ENCODE data around the gene GPR107. TPM values are rescaled to one million over a fixed set of nuclear protein-coding genes. Genes with fewer than 3 reads are reported as not detected.
"Not testable (repeated sequence)": the region's sequence is repeated elsewhere in the genome, so short reads cannot be mapped to it uniquely, and the experiment has no call there.

Gene GPR107
- total and polyA plus RNA-seq, 2 experiments from 2014 or later: 12.3 to 23.9 TPM

- Histone ChIP-seq H3K36me3 (no peaks in the 10 kb centered on the region), H3K9me3 (ENCODE audit: low read depth) (no peaks in the 10 kb centered on the region), H3K4me1 (ENCODE audit: low read depth) (no peaks in the 10 kb centered on the region), H3K27ac (no peak overlapping the region), H3K4me3 (no peak overlapping the region), H3K27me3 (no peaks in the 10 kb centered on the region)
- no peak for TF ChIP-seq CTCF (IDR thresholded peaks at IDR 0.05; ENCODE audit: low read depth, low read length)
- no peak for DNase-seq (ENCODE audit: low read depth in 1 of 2, low spot score in 1 of 2)
These were observed 40.4 kb upstream of the GPR107 start for GRCh38 chr9:130013326-130013725.

DNA sequence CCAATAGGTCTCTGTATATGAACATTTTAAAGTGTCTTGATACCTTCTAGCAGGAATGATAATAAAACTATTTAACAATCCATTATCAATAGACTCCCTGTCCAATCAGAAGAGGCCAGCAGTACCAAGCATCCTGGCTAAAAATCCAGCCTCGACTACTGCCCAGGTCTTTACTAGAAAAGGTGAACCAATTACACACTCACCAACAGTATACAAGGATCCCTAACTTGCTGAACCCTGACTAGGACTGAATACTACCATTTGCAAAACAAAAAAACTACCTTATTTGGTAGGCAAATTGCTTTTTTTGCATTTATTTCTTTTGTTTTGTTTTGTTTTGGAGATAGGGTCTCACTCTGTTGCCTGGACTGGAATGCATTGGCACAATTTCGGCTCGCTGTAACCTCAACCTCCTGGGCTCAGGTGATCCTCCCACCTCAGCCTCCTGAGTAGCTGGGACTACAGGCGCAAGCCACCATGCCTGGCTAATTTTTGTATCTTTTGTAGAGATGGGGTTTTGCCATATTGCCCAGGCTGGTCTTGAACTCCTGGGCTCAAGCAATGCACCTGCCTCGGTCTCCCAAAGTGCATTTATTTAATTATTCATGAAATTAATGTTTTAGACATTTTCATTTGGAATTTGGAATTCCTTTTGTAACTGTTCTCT is 38.2 kb upstream of the GPR107 start:
- Histone ChIP-seq H3K4me1 (ENCODE audit: low read depth) (no peaks in the 10 kb centered on the region), H3K27me3 (no peaks in the 10 kb centered on the region), H3K4me3 (no peak overlapping the region), H3K27ac (no peak overlapping the region), H3K36me3 (no peaks in the 10 kb centered on the region), H3K9me3 (ENCODE audit: low read depth) (no peaks in the 10 kb centered on the region)
- no peak for DNase-seq (ENCODE audit: low read depth in 1 of 2, low spot score in 1 of 2)
- no peak for TF ChIP-seq CTCF (IDR thresholded peaks at IDR 0.05; ENCODE audit: low read depth, low read length)

DNA sequence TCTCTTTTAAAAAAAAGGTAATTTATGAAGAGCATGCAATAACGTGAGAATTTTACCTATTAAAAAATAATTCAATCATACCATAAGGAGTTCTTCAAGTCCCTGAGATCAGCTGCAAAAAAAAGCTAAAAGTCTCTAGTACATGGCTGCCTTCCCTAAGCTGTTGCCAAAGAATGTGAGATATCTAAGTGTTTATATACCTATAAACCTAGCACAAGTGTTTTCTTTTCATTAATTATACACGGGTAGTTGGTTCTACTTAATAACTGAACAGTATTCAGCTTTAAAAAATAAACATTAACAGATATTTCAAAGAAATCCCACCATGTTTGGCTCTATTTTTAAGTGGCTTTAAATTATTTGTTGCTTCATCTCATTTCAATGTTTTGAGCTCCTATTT is 36.6 kb upstream of the GPR107 start:
- Histone ChIP-seq H3K9me3 (ENCODE audit: low read depth) (no peaks in the 10 kb centered on the region), H3K27me3 (no peaks in the 10 kb centered on the region), H3K4me1 (ENCODE audit: low read depth) (no peaks in the 10 kb centered on the region), H3K27ac (no peak overlapping the region), H3K4me3 (no peak overlapping the region), H3K36me3 (no peaks in the 10 kb centered on the region)
- no peak for DNase-seq (ENCODE audit: low read depth in 1 of 2, low spot score in 1 of 2)
- TF ChIP-seq CTCF (IDR thresholded peaks at IDR 0.05; ENCODE audit: low read depth, low read length): no peak

DNA sequence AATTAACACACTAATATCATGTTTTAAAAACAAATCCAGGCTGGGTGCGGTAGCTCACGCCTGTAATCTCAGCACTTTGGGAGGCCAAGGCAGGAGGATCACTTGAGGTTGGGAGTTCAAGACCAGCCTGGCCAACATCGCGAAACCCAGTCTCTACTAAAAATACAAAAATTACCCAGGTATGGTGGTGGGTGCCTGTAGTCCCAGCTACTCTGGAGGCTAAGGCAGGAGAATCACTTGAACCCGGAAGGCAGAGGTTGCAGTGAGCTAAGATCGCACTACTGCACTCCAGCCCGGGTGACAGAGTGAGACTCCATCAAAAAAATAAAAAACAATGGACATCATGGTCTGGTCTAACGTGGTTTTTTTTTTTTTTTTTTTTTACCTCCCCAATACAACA is 36.2 kb upstream of the GPR107 start:
- H3K9me3 ChIP-seq (ENCODE audit: low read depth); H3K27ac ChIP-seq; H3K27me3 ChIP-seq; H3K4me1 ChIP-seq (ENCODE audit: low read depth); H3K36me3 ChIP-seq; DNase-seq (ENCODE audit: low read depth in 1 of 2, low spot score in 1 of 2); H3K4me3 ChIP-seq: not testable (repeated sequence)

GRCh38 chr9:130018265-130018664 is 35.4 kb upstream of the GPR107 start:
- no peaks in the 10 kb centered on the region for H3K27me3 ChIP-seq
- no peak for TF ChIP-seq CTCF (IDR thresholded peaks at IDR 0.05; ENCODE audit: low read depth, low read length)
- peaks cover under 1% of the 10 kb centered on the region for H3K4me1 ChIP-seq (ENCODE audit: low read depth)
- no peaks in the 10 kb centered on the region for H3K36me3 ChIP-seq
- no peak overlapping the region for H3K27ac ChIP-seq
- no peak for DNase-seq (ENCODE audit: low read depth in 1 of 2, low spot score in 1 of 2)
- no peaks in the 10 kb centered on the region for H3K9me3 ChIP-seq (ENCODE audit: low read depth)
- no peak overlapping the region for H3K4me3 ChIP-seq

GRCh38 chr9:130020618-130021017 is 33.1 kb upstream of the GPR107 start:
- Histone ChIP-seq H3K27me3 (no peaks in the 10 kb centered on the region), H3K4me3 (no peak overlapping the region), H3K36me3 (no peaks in the 10 kb centered on the region), H3K27ac (no peak overlapping the region), H3K9me3 (ENCODE audit: low read depth) (no peaks in the 10 kb centered on the region), H3K4me1 (ENCODE audit: low read depth) (peaks cover 5% of the 10 kb centered on the region)
- DNase-seq (ENCODE audit: low read depth in 1 of 2, low spot score in 1 of 2): no peak
- no peak for TF ChIP-seq CTCF (IDR thresholded peaks at IDR 0.05; ENCODE audit: low read depth, low read length)
